Fibroblast of lung (primary cell): ENCODE data around the gene TNC. TPM values are rescaled to one million over a fixed set of nuclear protein-coding genes. Genes with fewer than 3 reads are reported as not detected.

Experiments
- DNase-seq, 2 donors: peaks; one replicate each; pipeline versions ENCODE4 v3.0.0 to v3.0.0-alpha.2; 2010; ENCODE audit warnings: low read depth in 2 of 2
- H2AFZ ChIP-seq: 2 replicates; pipeline ENCODE4 v1.5.1; 2012; ENCODE audit warnings: low read length, control low read depth, inconsistent platforms
- H3K27ac ChIP-seq: 2 replicates; pipeline ENCODE4 v1.5.1; 2011; ENCODE audit warnings: low read length, control low read depth; ENCODE audit not compliant: insufficient read depth
- H3K27me3 ChIP-seq: 2 replicates; pipeline ENCODE4 v1.5.1; 2011; ENCODE audit warnings: mild to moderate bottlenecking, low read length; ENCODE audit not compliant: control insufficient read depth, insufficient read depth
- H3K36me3 ChIP-seq: 2 replicates; pipeline ENCODE4 v1.5.1; 2011; ENCODE audit warnings: low read length; ENCODE audit not compliant: control insufficient read depth, insufficient read depth
- H3K4me1 ChIP-seq: 2 replicates; pipeline ENCODE4 v1.5.1; 2011; ENCODE audit warnings: low read length; ENCODE audit not compliant: control insufficient read depth, insufficient read depth; ENCODE audit errors: extremely low read depth
- H3K4me2 ChIP-seq: 2 replicates; pipeline ENCODE4 v1.5.1; 2011; ENCODE audit warnings: low read length, control low read depth; ENCODE audit not compliant: insufficient read depth; ENCODE audit errors: extremely low read depth
- H3K4me3 ChIP-seq, 4 experiments: fragments of 200-600 bp in 1 of 4; sonication (generic) in 1 of 4; replicated peaks in 1 of 4; 2 replicates each; pipeline ENCODE4 v1.5.1; 2011 to 2016; ENCODE audit warnings: low read length in 4 of 4, low read depth in 3 of 4, mild to moderate bottlenecking in 3 of 4, control low read depth in 2 of 4, inconsistent platforms in 1 of 4, mixed read lengths in 1 of 4; ENCODE audit not compliant: insufficient read depth in 1 of 4; ENCODE audit errors: control extremely low read depth in 1 of 4
- H3K79me2 ChIP-seq: 2 replicates; pipeline ENCODE4 v1.5.1; 2012; ENCODE audit warnings: mild to moderate bottlenecking, low read length, inconsistent platforms; ENCODE audit not compliant: control insufficient read depth, insufficient read depth
- H3K9ac ChIP-seq: 2 replicates; pipeline ENCODE4 v1.5.1; 2011; ENCODE audit warnings: mild to moderate bottlenecking, low read length, control low read depth; ENCODE audit not compliant: insufficient read depth
- H3K9me3 ChIP-seq: 2 replicates; pipeline ENCODE4 v1.5.1; 2012; ENCODE audit warnings: low read depth, low read length; ENCODE audit not compliant: control insufficient read depth, insufficient read depth
- H4K20me1 ChIP-seq: 2 replicates; pipeline ENCODE4 v1.5.1; 2011; ENCODE audit warnings: low read length; ENCODE audit not compliant: control insufficient read depth, insufficient read depth; ENCODE audit errors: extremely low read depth
- CTCF ChIP-seq, 2 donors: IDR thresholded peaks in 1 of 2; conservative IDR thresholded peaks in 1 of 2; 1 replicate in 1 of 2; 2 replicates in 1 of 2; pipeline ENCODE4 v1.5.1; 2011 to 2012; ENCODE audit warnings: low read length in 2 of 2, control low read depth in 1 of 2, inconsistent platforms in 1 of 2, low read depth in 1 of 2, mild to moderate bottlenecking in 1 of 2
- EZH2 ChIP-seq: IDR thresholded peaks from 2 replicates; pipeline ENCODE4 v1.5.1; 2012; ENCODE audit warnings: low read length, control low read depth, mild to moderate bottlenecking; ENCODE audit errors: missing control alignments
- polyA plus RNA-seq, 2 donors: library from polyadenylated mRNA; depleted of rRNA in 1 of 2; stranded (reverse) in 1 of 2; unstranded in 1 of 2; fragments of >200 nt; gene quantifications; 2 replicates each; pipeline ENCODE4 v1.2.1, GENCODE V29; 2011 to 2012; ENCODE audit warnings: missing spikeins in 1 of 2
- total RNA-seq: library from RNA; depleted of rRNA; stranded (reverse); fragments of >200 nt; gene quantifications from 2 replicates; pipeline ENCODE4 v1.2.1, GENCODE V29; 2014

TNC gene
- total and polyA plus RNA-seq, 2 donors (not counting 1 experiment from before 2014, with no cell fraction given): 227 to 560 TPM

GRCh38 chr9:115115117-115115880, 2.7 kb downstream of the TNC start:
- peaks cover 55% of the 10 kb centered on the region for H3K79me2 ChIP-seq
- peaks cover 5% of the 10 kb centered on the region for H3K36me3 ChIP-seq
- H3K4me2 ChIP-seq: peak overlapping the region; percentile 85
- TF ChIP-seq EZH2 (no peak), CTCF (conservative IDR thresholded peaks at IDR 0.05 in 1 of 2, IDR thresholded peaks at IDR 0.05 in 1 of 2; ENCODE audit: low read depth in 1 of 2, low read length in 2 of 2) (no peak)
- H3K27ac ChIP-seq: peak overlapping the region; percentile 56
- peak; percentile 28 to 74 for DNase-seq
- H3K9me3 ChIP-seq: no peaks in the 10 kb centered on the region
- H4K20me1 ChIP-seq: no peaks in the 10 kb centered on the region
- peaks cover 8% of the 10 kb centered on the region for H3K4me1 ChIP-seq
- H2AFZ ChIP-seq: no peak overlapping the region
- H3K9ac ChIP-seq: no peak overlapping the region
- peak overlapping the region; percentile 2 to 73 (median 46) for H3K4me3 ChIP-seq
- H3K27me3 ChIP-seq: no peaks in the 10 kb centered on the region

GRCh38 chr9:115114546-115114945, 3.4 kb downstream of the TNC start:
- Histone ChIP-seq H3K4me3 (peak overlapping the region in 1 of 4 experiments; percentile 73), H3K9ac (no peak overlapping the region)

GRCh38 chr9:115114084-115114483, 3.9 kb downstream of the TNC start:
- H3K36me3 ChIP-seq: peaks cover 5% of the 10 kb centered on the region
- H3K4me3 ChIP-seq: peak overlapping the region in 1 of 4 experiments; percentile 73
- H3K27me3 ChIP-seq: no peaks in the 10 kb centered on the region
- no peaks in the 10 kb centered on the region for H3K9me3 ChIP-seq
- peaks cover 10% of the 10 kb centered on the region for H3K4me1 ChIP-seq
- H2AFZ ChIP-seq: no peak overlapping the region
- H3K4me2 ChIP-seq: no peak overlapping the region
- DNase-seq: no peak
- no peak overlapping the region for H3K9ac ChIP-seq
- peaks cover 60% of the 10 kb centered on the region for H3K79me2 ChIP-seq
- no peak overlapping the region for H3K27ac ChIP-seq
- no peak for TF ChIP-seq CTCF (conservative IDR thresholded peaks at IDR 0.05 in 1 of 2, IDR thresholded peaks at IDR 0.05 in 1 of 2; ENCODE audit: low read depth in 1 of 2, low read length in 2 of 2)
- no peak for TF ChIP-seq EZH2
- no peaks in the 10 kb centered on the region for H4K20me1 ChIP-seq

More at GRCh38 chr9:115114546-115114945, 3.4 kb downstream of the TNC start:
- H3K27ac ChIP-seq: no peak overlapping the region
- peaks cover 5% of the 10 kb centered on the region for H3K36me3 ChIP-seq
- no peak overlapping the region for H3K4me2 ChIP-seq
- no peak overlapping the region for H2AFZ ChIP-seq
- peak in 1 of 2 donors; percentile 52 for DNase-seq
- TF ChIP-seq CTCF (conservative IDR thresholded peaks at IDR 0.05 in 1 of 2, IDR thresholded peaks at IDR 0.05 in 1 of 2; ENCODE audit: low read depth in 1 of 2, low read length in 2 of 2) (no peak), EZH2 (no peak)
- H3K79me2 ChIP-seq: peaks cover 60% of the 10 kb centered on the region
- no peaks in the 10 kb centered on the region for H4K20me1 ChIP-seq
- H3K4me1 ChIP-seq: peaks cover 10% of the 10 kb centered on the region
- no peaks in the 10 kb centered on the region for H3K27me3 ChIP-seq
- H3K9me3 ChIP-seq: no peaks in the 10 kb centered on the region
